GM04503 (cell line): Measurements from ENCODE around the gene IL17B.

Experiments
- DNase-seq: peaks from one replicate; pipeline ENCODE4 v3.0.0-alpha.2; 2012; ENCODE audit warnings: low read depth

The IL17B gene

GRCh38 chr5:149357370-149358293 lies 21.5 kb downstream of the IL17B start, which contains the start of gene PCYOX1L:
Gene PCYOX1L, plus strand, starts transcription at chr5:149358046. Its CDS starts 23 bp downstream, at chr5:149358069.
- DNase-seq: peak; percentile 63

- no peak for DNase-seq
Observed at GRCh38 chr5:149356391-149356790, 22.7 kb downstream of the IL17B start.

DNA sequence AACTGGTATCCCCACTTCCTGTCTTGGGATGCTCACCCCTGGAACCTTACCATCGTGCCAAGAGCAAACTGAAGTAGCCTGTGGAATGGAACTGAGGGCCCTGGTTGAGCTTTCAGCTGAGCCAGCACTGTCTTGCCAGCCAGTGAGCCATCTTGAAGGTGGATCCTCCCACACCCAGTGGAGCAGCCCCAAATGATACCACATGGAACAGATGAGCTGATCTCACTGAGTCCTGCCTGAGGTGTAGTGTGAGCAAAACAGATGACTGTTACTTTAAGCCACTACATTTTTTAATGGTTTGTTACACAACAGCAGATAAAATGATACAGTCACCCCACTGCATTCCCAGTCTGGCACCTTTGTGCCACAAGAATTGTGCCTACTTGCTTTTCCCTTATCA lies 23.4 kb downstream of the IL17B start:
- no peak for DNase-seq

DNA sequence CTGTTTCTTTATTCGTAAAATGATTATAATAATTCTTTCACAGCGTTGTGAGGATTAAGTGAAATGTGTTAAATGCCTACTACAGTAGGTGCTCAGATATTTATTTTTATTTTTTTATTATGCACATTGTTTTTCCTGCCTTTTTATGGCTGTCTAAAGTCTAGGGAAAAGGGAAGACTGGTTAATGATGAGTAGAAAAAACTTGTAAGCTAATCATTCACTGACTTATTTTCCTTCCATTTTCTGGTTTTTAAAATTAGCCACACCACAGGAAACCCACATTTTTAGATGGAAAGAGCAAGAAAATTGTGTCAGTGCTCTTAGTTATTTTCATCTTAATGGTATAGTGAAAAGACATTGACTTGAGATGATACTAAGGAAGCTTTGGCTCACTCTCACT lies 25.2 kb downstream of the IL17B start:
- no peak for DNase-seq

DNA sequence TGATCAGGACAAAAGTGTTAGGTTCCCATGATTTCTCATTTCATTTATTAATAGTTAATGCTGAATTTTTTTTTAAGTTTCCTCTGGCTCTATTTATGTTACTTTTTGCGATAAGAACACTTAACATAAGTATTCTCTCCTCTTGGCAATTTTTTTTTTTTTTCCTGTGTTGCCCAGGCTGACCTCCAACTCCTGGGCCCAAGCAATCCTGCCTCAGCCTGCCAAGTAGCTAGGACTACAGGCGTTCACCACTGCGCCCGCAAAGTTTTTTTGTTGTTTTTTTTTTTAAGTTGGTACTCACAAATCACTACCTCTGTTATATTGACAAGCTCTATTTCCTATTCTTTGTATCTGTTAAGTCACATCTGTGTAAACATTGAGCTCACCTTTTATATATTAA lies 26.9 kb downstream of the IL17B start:
- no peak for DNase-seq

- no peak for DNase-seq
Observed at GRCh38 chr5:149349382-149349781, 29.7 kb downstream of the IL17B start.

- no peak for DNase-seq
Observed at GRCh38 chr5:149348518-149348917, 30.6 kb downstream of the IL17B start.

GRCh38 chr5:149345892-149346222 lies 33.2 kb downstream of the IL17B start:
- DNase-seq: no peak

- DNase-seq: peak; percentile 83
Observed at GRCh38 chr5:149345147-149345891, 33.8 kb downstream of the IL17B start, which contains the start of gene GRPEL2. Gene GRPEL2, plus strand, starts transcription at chr5:149345499. Its CDS starts 41 bp downstream, at chr5:149345540.

DNA sequence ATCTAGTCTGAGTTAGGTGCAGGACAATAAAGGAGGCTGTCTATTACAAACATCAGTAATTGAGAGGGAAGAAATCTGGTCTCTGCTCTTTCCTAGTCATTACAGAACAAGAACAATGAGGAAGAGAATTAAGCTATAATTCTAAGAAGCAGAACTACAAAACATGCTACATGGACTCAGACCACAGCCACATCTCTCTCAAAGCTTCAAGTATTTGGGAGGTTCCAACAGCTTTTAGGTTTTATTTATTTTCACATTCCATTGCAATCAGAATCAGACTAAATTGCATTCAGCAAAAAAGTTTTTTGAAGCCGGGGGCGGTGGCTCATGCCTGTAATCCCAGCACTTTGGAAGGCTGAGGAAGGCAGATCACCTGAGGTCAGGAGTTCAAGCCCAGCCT lies 34.9 kb downstream of the IL17B start:
- DNase-seq: no peak

GRCh38 chr5:149341876-149342275 lies 37.2 kb downstream of the IL17B start:
- DNase-seq: no peak

- DNase-seq: no peak
Observed at GRCh38 chr5:149340920-149341319, 38.2 kb downstream of the IL17B start.

GRCh38 chr5:149338364-149338763 lies 40.7 kb downstream of the IL17B start:
- no peak for DNase-seq

DNA sequence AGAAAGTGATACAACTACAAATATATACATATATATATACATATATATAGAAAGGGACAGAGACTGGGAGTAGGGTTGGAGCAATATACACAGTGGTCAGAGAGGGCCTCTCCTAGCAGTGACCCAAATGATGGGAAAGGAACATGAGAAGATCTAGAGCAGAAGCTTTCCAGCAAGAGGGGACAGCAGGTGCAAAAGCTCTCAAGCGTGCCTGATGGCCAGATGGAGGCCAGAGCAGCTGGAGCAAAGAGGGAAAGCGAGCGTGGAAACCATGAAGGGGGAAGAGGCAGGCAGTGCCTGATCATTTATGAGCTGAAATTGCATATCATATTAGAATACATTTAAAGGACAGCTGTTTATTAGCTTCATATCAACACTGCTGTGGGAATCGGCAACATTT lies 41.4 kb downstream of the IL17B start:
- DNase-seq: no peak

DNA sequence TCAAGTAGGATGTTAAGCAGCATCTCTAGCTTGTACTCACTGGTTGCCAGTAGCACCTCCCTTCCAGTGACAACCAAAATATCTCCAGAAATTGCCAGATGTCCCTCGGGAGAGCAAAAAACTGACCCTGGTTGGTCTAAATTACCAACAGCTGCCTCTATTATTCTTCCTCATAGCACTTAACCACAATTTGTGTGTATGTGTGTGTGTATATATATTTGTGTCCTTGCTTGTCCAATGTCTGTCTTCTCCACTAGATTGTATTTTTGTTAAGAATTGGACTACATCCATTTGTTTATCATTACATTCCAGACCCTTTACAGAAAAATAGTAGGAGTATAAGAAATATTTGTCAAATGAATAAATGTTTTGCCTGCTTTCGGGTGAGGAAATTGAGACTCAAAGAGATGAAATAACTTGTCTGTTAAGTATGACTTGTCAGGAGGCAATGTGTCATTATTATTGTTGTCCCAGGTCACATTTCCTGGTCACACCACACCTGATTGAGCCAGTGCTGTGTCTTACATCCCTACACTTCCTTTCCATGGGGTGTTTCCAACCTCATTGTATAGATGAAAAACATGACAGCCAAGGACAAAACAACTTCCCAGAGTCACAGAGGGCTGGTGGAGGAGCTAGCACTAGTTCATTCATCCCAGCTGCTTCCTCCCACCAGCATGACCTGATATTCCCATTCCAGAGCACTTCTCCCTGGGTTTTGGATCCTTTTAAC lies 45.2 kb downstream of the IL17B start:
- DNase-seq: no peak

GRCh38 chr5:149328177-149328576 lies 50.9 kb downstream of the IL17B start:
- DNase-seq: no peak

- DNase-seq: no peak
Observed at GRCh38 chr5:149326611-149327010, 52.5 kb downstream of the IL17B start.

- DNase-seq: no peak
Observed at GRCh38 chr5:149325894-149326293, 53.2 kb downstream of the IL17B start.

- DNase-seq: no peak
Observed at GRCh38 chr5:149325166-149325735, 53.8 kb downstream of the IL17B start.

DNA sequence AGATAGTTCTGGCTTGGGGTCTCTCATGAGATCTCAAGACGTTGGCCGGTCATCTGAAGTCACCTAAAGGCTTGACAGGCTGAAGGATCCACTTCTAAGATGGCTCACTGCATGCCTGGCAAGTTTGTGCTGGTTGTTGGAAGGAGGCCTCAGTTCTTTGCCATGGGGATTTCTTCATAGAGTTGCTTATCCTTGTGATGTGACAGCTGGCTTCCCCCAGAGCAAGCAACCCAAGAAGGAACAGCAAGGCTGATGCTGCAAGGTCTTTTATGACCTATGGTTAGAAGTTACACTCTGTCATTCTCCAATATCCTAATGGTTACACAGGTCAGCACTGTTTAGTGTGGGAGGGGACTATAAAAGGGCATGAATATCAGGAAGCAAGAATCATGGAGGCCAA lies 54.5 kb downstream of the IL17B start:
- no peak for DNase-seq
